ENCODE measurements around the gene ZNF521. TPM values are rescaled to one million over a fixed set of nuclear protein-coding genes. Genes with fewer than 3 reads are reported as not detected.

ZNF521 gene
- total and polyA plus RNA-seq, 2 of the 13 experiments (the other 11 are each of a cell fraction or from before 2014, with no cell fraction given), result 0.02 TPM; not detected in 1

DNA sequence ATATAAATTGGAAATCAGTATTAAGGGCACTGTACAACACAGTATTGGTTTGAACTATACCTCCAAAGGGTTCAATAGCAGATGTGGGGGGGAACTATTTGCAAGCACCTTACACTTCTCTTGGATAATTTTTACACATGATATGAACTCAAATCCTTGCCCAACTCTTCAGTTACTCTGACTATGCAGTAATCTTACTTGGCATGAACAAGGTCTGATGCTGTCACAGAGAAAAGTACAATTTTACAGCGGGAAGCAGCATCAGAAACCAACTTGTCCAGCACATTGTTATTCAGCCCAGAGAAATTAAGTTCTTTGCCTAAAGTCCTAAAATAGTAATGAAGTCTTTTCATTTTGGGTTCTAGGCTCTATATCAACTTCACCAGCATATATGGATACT lies 98.2 kb downstream of the ZNF521 start:
- no peak for DNase-seq (ENCODE audit: low spot score)
- no peaks in the 10 kb centered on the region for H4K20me1 ChIP-seq (ENCODE audit: insufficient read depth, low read length)
- no peaks in the 10 kb centered on the region; a peak in 1 of 5 replicates for H3K27me3 ChIP-seq (ENCODE audit: control insufficient read depth in 1 of 2, insufficient read depth in 2 of 2, low read length in 2 of 2)
- no peaks in the 10 kb centered on the region for H3K36me3 ChIP-seq (replicated peaks in 1 of 2; ENCODE audit: control insufficient read depth in 1 of 2, insufficient read depth in 2 of 2, low read length in 2 of 2)
- intact Hi-C loops (cut with micrococcal nuclease; ENCODE audit: unreplicated experiment) (no loop called here), in situ Hi-C loops (cut with HindIII; ENCODE audit: extremely low pct_ligation_motif_present, low pct_unique_long_range_greater_than_20kb) (no loop called here)
- 0% methylated on average over 1 of the region's 1 CpG for WGBS (ENCODE audit: low lambda C conversion rate)
- ATAC-seq, result no peak
- BruUV-seq (replicated peaks), result no TSS peak
- H3K79me2 ChIP-seq (ENCODE audit: insufficient read depth, low read length), result no peaks in the 10 kb centered on the region
- H3K9me3 ChIP-seq (ENCODE audit: low read length), result no peaks in the 10 kb centered on the region
- no peak overlapping the region for H3K27ac ChIP-seq (ENCODE audit: extremely low read length, insufficient read depth, low read length)
- ChIA-PET POLR2A (no interaction called here), CTCF (ENCODE audit: low intra/inter-chr PET ratio, low total read pairs) (no interaction called here)
- no peak overlapping the region for H3K9ac ChIP-seq (ENCODE audit: insufficient read depth, low read depth, low read length)
- H3K4me2 ChIP-seq (ENCODE audit: low read depth, low read length), result no peak overlapping the region
- H3K4me1 ChIP-seq (ENCODE audit: insufficient read depth, low read length), result no peaks in the 10 kb centered on the region
- no peak for FAIRE-seq
- no peak overlapping the region for H2AFZ ChIP-seq (ENCODE audit: low read length)
- H3K4me3 ChIP-seq (replicated peaks in 1 of 3; ENCODE audit: insufficient read depth in 1 of 3, low read depth in 2 of 3, low read length in 3 of 3), result no peak overlapping the region
- TF ChIP-seq ZNF615 (CRISPR knock-in tag; IDR thresholded peaks at IDR 0.05; ENCODE audit: borderline replicate concordance) (no peak), SMAD9 (CRISPR knock-in tag; IDR thresholded peaks at IDR 0.05) (no peak), MEIS2 (CRISPR knock-in tag; IDR thresholded peaks at IDR 0.05) (no peak), ZSCAN5A (CRISPR knock-in tag; IDR thresholded peaks at IDR 0.05; ENCODE audit: borderline replicate concordance) (no peak), ZNF75D (CRISPR knock-in tag; IDR thresholded peaks at IDR 0.05; ENCODE audit: borderline replicate concordance) (no peak), DNMT1 (CRISPR knock-in tag; IDR thresholded peaks at IDR 0.05) (no peak), ZFP36 (IDR thresholded peaks at IDR 0.05; ENCODE audit: borderline replicate concordance, low read depth, low read length, partially characterized antibody) (no peak), SOX5 (CRISPR knock-in tag; IDR thresholded peaks at IDR 0.05; ENCODE audit: borderline replicate concordance) (no peak), NKX3-1 (CRISPR knock-in tag; IDR thresholded peaks at IDR 0.05) (no peak), HNRNPH1 (optimal IDR thresholded peaks at IDR 0.05; ENCODE audit: low read depth, low read length) (no peak), ZNF207 (IDR thresholded peaks at IDR 0.05; ENCODE audit: borderline replicate concordance) (no peak), ZNF333 (CRISPR knock-in tag; IDR thresholded peaks at IDR 0.05; ENCODE audit: borderline replicate concordance) (no peak), ZNF253 (CRISPR knock-in tag; IDR thresholded peaks at IDR 0.05; ENCODE audit: borderline replicate concordance) (no peak), ZNF660 (CRISPR knock-in tag; IDR thresholded peaks at IDR 0.05; ENCODE audit: borderline replicate concordance, low read depth) (no peak), ZNF234 (CRISPR knock-in tag; conservative IDR thresholded peaks at IDR 0.05) (no peak), HIC2 (CRISPR knock-in tag; IDR thresholded peaks at IDR 0.05; ENCODE audit: low read depth) (no peak)
- TF ChIP-seq, protein P1, sequence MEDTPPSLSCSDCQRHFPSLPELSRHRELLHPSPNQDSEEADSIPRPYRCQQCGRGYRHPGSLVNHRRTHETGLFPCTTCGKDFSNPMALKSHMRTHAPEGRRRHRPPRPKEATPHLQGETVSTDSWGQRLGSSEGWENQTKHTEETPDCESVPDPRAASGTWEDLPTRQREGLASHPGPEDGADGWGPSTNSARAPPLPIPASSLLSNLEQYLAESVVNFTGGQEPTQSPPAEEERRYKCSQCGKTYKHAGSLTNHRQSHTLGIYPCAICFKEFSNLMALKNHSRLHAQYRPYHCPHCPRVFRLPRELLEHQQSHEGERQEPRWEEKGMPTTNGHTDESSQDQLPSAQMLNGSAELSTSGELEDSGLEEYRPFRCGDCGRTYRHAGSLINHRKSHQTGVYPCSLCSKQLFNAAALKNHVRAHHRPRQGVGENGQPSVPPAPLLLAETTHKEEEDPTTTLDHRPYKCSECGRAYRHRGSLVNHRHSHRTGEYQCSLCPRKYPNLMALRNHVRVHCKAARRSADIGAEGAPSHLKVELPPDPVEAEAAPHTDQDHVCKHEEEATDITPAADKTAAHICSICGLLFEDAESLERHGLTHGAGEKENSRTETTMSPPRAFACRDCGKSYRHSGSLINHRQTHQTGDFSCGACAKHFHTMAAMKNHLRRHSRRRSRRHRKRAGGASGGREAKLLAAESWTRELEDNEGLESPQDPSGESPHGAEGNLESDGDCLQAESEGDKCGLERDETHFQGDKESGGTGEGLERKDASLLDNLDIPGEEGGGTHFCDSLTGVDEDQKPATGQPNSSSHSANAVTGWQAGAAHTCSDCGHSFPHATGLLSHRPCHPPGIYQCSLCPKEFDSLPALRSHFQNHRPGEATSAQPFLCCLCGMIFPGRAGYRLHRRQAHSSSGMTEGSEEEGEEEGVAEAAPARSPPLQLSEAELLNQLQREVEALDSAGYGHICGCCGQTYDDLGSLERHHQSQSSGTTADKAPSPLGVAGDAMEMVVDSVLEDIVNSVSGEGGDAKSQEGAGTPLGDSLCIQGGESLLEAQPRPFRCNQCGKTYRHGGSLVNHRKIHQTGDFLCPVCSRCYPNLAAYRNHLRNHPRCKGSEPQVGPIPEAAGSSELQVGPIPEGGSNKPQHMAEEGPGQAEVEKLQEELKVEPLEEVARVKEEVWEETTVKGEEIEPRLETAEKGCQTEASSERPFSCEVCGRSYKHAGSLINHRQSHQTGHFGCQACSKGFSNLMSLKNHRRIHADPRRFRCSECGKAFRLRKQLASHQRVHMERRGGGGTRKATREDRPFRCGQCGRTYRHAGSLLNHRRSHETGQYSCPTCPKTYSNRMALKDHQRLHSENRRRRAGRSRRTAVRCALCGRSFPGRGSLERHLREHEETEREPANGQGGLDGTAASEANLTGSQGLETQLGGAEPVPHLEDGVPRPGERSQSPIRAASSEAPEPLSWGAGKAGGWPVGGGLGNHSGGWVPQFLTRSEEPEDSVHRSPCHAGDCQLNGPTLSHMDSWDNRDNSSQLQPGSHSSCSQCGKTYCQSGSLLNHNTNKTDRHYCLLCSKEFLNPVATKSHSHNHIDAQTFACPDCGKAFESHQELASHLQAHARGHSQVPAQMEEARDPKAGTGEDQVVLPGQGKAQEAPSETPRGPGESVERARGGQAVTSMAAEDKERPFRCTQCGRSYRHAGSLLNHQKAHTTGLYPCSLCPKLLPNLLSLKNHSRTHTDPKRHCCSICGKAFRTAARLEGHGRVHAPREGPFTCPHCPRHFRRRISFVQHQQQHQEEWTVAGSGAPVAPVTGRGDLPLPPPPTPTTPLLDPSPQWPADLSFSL (CRISPR knock-in tag; IDR thresholded peaks at IDR 0.05), result no peak
